ENCODE results near the gene ACSF2. TPM values are rescaled to one million over a fixed set of nuclear protein-coding genes. Genes with fewer than 3 reads are reported as not detected.

The ACSF2 gene
- total and polyA plus RNA-seq, 2 of the 13 experiments (the other 11 are each of a cell fraction or from before 2014, with no cell fraction given) = 87.3 to 109 TPM

GRCh38 chr17:50423553-50424159 is 2.4 kb upstream of the ACSF2 start (continued):
- no peak for TF ChIP-seq ATRX (CRISPR knock-in tag; IDR thresholded peaks at IDR 0.05; ENCODE audit: borderline replicate concordance)
- TF ChIP-seq ATAD3A (CRISPR knock-in tag; IDR thresholded peaks at IDR 0.05) = no peak
- peak; percentile 80 for TF ChIP-seq PPARG (CRISPR knock-in tag; conservative IDR thresholded peaks at IDR 0.05)
- TF ChIP-seq HMGXB4 (CRISPR knock-in tag; IDR thresholded peaks at IDR 0.05; ENCODE audit: borderline replicate concordance in 1 of 2, low read depth in 1 of 2) = peak in 1 of 2 experiments; percentile 27; a peak in 1 of 4 replicates
- no peak for TF ChIP-seq ZNF234 (CRISPR knock-in tag; conservative IDR thresholded peaks at IDR 0.05)
- no peak for TF ChIP-seq MAF1 (CRISPR knock-in tag; IDR thresholded peaks at IDR 0.05; ENCODE audit: borderline replicate concordance)
- no peak for TF ChIP-seq ZNF552 (CRISPR knock-in tag; IDR thresholded peaks at IDR 0.05; ENCODE audit: borderline replicate concordance)
- no peak for TF ChIP-seq U2AF2 (IDR thresholded peaks at IDR 0.05; ENCODE audit: low read depth, low read length)
- TF ChIP-seq AHR (CRISPR knock-in tag; IDR thresholded peaks at IDR 0.05) = no peak
- no peak for TF ChIP-seq ZFP36L2 (CRISPR knock-in tag; IDR thresholded peaks at IDR 0.05)
- TF ChIP-seq ZNF678 (CRISPR knock-in tag; IDR thresholded peaks at IDR 0.05) = no peak
- TF ChIP-seq HCFC1 (IDR thresholded peaks at IDR 0.05; ENCODE audit: low read depth, low read length) = no peak
- TF ChIP-seq GTF2F1 (IDR thresholded peaks at IDR 0.05; ENCODE audit: low read length) = no peak
- no peak for TF ChIP-seq ZBTB46 (CRISPR knock-in tag; IDR thresholded peaks at IDR 0.05; ENCODE audit: borderline replicate concordance)
- peak; percentile 74; the same call in 1 of the 2 replicates for TF ChIP-seq MLX (CRISPR knock-in tag; IDR thresholded peaks at IDR 0.05)
- no peak for TF ChIP-seq MYNN (CRISPR knock-in tag; IDR thresholded peaks at IDR 0.05; ENCODE audit: low read depth)
- TF ChIP-seq WIZ (CRISPR knock-in tag; IDR thresholded peaks at IDR 0.05) = no peak
- no peak for TF ChIP-seq ATF7-NPFF (CRISPR knock-in tag; IDR thresholded peaks at IDR 0.05; ENCODE audit: low read depth)
- TF ChIP-seq TEF (CRISPR knock-in tag; IDR thresholded peaks at IDR 0.05) = no peak
- TF ChIP-seq FOXP4 (CRISPR knock-in tag; IDR thresholded peaks at IDR 0.05) = peak; percentile 74
- TF ChIP-seq ZNF446 (CRISPR knock-in tag; IDR thresholded peaks at IDR 0.05) = no peak
- TF ChIP-seq SALL1 (CRISPR knock-in tag; IDR thresholded peaks at IDR 0.05) = peak; percentile 95
- peak; percentile 72; the same call in 1 of the 2 replicates for TF ChIP-seq SNAPC2 (CRISPR knock-in tag; IDR thresholded peaks at IDR 0.05)
- TF ChIP-seq ZNF780A (CRISPR knock-in tag; IDR thresholded peaks at IDR 0.05) = no peak
- peak; percentile 58; the same call in 1 of the 2 replicates for TF ChIP-seq POGZ (CRISPR knock-in tag; IDR thresholded peaks at IDR 0.05)

Data from HepG2 (cell line).